HCT116 (cell line): Measurements from ENCODE around the gene BTD.

Experiments
- CEBPB ChIP-seq: IDR thresholded peaks from 2 replicates; pipeline ENCODE4 v1.6.1; 2012; ENCODE audit warnings: low read depth
- CTCF ChIP-seq, 3 experiments: fragments of 200-600 bp in 1 of 3; sonication (generic) in 1 of 3; IDR thresholded peaks in 2 of 3; conservative IDR thresholded peaks in 1 of 3; 2 replicates each; pipeline ENCODE4 v1.5.1; 2012 to 2017; ENCODE audit warnings: low read depth in 2 of 3, low read length in 2 of 3, antibody characterized with exemption in 1 of 3, borderline replicate concordance in 1 of 3, control low read depth in 1 of 3, mild to moderate bottlenecking in 1 of 3, mixed read lengths in 1 of 3, mixed run types in 1 of 3, moderate library complexity in 1 of 3; ENCODE audit not compliant: insufficient read depth in 1 of 3
- EGR1 ChIP-seq: IDR thresholded peaks from 2 replicates; pipeline ENCODE4 v1.6.1; 2012; ENCODE audit warnings: low read depth
- EZH2 ChIP-seq: fragments of 200-600 bp; sonication (generic); IDR thresholded peaks from 2 replicates; pipeline ENCODE4 v1.6.1; 2017; ENCODE audit warnings: antibody characterized with exemption, mixed run types
- EZH2phosphoT487 ChIP-seq: fragments of 200-600 bp; IDR thresholded peaks from 2 replicates; pipeline ENCODE4 v1.6.1; 2018; ENCODE audit warnings: antibody characterized with exemption, borderline replicate concordance
- JUND ChIP-seq: IDR thresholded peaks from 2 replicates; pipeline ENCODE4 v1.6.1; 2012
- MAX ChIP-seq: IDR thresholded peaks from 2 replicates; pipeline ENCODE4 v1.6.1; 2012
- POLR2A ChIP-seq: IDR thresholded peaks from 2 replicates; pipeline ENCODE4 v1.7.0; 2011; ENCODE audit warnings: borderline replicate concordance; ENCODE audit not compliant: insufficient read depth, insufficient read length; ENCODE audit errors: extremely low read depth
- POLR2AphosphoS5 ChIP-seq: IDR thresholded peaks from 2 replicates; pipeline ENCODE4 v1.6.1; 2011; ENCODE audit warnings: mild to moderate bottlenecking, low read depth, low read length, moderate library complexity
- SP1 ChIP-seq: IDR thresholded peaks from 2 replicates; pipeline ENCODE4 v1.6.1; 2012; ENCODE audit warnings: low read depth
- YY1 ChIP-seq: IDR thresholded peaks from 2 replicates; pipeline ENCODE4 v1.6.1; 2011; ENCODE audit warnings: low read length, low read depth, moderate library complexity, mild to moderate bottlenecking; ENCODE audit not compliant: insufficient replicate concordance; ENCODE audit errors: extremely low read depth
- ZFX ChIP-seq: fragments of 450-650 bp; IDR thresholded peaks from 2 replicates; pipeline ENCODE4 v1.6.1; 2017
- ZNF274 ChIP-seq: fragments of 200-500 bp; sonication (Bioruptor generic); IDR thresholded peaks from 2 replicates; pipeline ENCODE4 v1.6.1; 2014; ENCODE audit warnings: mild to moderate bottlenecking, low read depth, low read length, inconsistent platforms
- TF ChIP-seq, protein P1 (sequence below): IDR thresholded peaks from 2 replicates; pipeline ENCODE4 v1.6.1; 2012; ENCODE audit warnings: low read depth

DNA sequence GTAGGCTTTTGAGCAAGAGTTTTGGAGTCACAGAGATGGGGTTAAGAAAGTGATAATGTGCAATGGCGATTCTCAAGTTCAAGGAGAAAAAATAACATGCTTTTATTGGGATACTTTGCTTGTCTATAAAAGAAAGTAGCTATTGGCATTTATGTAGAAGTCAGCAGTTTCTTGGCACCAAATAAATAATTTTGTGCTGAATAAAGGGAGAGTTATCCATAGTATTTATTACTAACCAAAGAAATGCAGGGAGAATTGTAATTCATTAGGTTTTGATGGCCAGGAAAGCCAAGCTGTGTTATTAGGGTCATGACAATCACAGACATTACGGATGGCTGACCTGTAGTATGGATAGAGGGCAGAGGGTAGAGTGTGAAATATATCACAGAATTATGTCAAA, 33.1 kb downstream of the BTD start:
- TF ChIP-seq POLR2AphosphoS5 (no peak), CTCF (IDR thresholded peaks at IDR 0.05 in 2 of 3, conservative IDR thresholded peaks at IDR 0.05 in 1 of 3; ENCODE audit: borderline replicate concordance in 1 of 3, insufficient read depth in 1 of 3, low read depth in 2 of 3, low read length in 2 of 3) (no peak), EGR1 (no peak), CEBPB (no peak), ZNF274 (no peak), SP1 (no peak), POLR2A (no peak), MAX (no peak), YY1 (no peak), EZH2 (no peak), ZFX (no peak), EZH2phosphoT487 (no peak), JUND (no peak)
- TF ChIP-seq, protein P1, sequence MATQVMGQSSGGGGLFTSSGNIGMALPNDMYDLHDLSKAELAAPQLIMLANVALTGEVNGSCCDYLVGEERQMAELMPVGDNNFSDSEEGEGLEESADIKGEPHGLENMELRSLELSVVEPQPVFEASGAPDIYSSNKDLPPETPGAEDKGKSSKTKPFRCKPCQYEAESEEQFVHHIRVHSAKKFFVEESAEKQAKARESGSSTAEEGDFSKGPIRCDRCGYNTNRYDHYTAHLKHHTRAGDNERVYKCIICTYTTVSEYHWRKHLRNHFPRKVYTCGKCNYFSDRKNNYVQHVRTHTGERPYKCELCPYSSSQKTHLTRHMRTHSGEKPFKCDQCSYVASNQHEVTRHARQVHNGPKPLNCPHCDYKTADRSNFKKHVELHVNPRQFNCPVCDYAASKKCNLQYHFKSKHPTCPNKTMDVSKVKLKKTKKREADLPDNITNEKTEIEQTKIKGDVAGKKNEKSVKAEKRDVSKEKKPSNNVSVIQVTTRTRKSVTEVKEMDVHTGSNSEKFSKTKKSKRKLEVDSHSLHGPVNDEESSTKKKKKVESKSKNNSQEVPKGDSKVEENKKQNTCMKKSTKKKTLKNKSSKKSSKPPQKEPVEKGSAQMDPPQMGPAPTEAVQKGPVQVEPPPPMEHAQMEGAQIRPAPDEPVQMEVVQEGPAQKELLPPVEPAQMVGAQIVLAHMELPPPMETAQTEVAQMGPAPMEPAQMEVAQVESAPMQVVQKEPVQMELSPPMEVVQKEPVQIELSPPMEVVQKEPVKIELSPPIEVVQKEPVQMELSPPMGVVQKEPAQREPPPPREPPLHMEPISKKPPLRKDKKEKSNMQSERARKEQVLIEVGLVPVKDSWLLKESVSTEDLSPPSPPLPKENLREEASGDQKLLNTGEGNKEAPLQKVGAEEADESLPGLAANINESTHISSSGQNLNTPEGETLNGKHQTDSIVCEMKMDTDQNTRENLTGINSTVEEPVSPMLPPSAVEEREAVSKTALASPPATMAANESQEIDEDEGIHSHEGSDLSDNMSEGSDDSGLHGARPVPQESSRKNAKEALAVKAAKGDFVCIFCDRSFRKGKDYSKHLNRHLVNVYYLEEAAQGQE = no peak
